ENCODE data around the gene SLC39A11.

Gene SLC39A11

DNA sequence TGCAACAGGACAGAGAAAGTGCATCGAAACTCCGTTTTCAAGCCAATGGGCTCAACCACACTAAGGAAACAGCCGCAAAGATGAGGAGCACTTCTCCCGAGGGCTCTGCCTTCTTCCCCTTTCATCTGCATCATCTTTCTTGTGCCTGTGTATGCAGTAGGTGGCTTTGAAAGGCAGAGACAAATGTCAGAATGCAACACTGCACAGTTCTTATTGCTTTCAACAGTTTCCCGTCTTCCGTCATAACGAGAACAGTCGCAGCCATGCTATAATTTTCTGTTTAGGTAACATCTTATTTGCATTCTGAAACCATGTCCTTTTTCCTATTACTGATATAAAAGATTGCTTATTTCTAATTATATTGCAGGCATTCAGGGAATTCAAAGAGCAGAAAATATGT, 205.2 kb downstream of the SLC39A11 start:
- in situ Hi-C loops (cut with HindIII; ENCODE audit: low sequenced_read_pairs): no loop called here

DNA sequence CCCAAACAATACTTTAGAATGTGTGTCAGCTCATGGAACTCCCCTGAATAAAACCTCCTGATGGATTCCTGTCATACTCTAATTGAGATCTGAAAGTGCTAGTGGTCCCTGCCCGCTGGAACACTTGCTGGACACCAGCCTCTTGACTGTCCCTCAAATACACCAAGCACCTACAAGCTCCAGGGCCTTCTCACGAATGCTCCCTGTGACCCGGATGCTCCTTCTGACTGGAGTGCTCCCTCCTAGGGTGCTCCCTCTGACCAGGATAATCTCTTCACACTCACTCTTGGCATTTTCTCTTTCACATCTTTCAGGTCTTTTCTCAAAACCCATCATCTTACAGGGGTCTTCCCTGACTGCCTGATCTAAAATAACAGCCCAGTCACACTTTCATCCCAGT, 205.9 kb downstream of the SLC39A11 start:
- in situ Hi-C loops (cut with HindIII; ENCODE audit: low sequenced_read_pairs): no loop called here

DNA sequence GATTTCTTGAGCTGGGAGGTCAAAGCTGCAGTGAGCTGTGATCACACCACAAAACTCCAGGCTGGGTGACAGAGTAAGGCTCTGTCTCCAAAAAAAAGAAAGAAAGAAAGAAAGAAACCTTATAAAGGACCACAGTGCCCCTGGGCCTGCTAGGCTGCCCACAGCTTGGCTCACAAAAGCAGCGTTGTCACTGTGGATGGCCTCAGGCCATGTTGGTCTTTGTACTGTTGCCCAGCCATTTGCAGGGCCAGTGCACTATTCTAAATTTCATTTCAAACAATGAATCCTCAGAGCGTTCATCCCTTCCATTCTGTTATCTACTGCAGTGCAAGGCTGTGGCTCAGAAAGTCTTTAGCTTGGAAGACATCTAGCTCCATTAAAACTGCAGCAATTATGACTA, 208.4 kb downstream of the SLC39A11 start:
- in situ Hi-C loops (cut with HindIII; ENCODE audit: low sequenced_read_pairs): no loop called here

DNA sequence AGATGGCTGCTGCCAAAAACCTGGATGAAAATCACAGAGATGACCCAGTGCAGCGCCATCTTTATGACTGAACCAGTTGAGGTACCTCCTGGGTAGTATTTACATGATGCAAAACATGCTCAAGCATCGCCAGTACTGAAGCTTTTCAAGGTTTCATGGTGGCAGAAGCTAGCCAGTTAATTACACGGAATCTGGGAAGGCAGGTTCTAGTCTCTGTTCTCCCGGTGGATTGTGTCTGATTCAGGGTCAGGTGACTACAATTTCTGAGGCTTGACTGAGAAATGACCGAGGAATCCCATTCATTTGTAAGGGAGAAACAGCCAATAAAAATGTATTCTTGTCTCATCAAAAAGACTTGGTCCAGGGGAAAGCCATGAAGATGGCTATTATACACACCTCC, 209.1 kb downstream of the SLC39A11 start:
- in situ Hi-C loops (cut with HindIII; ENCODE audit: low sequenced_read_pairs): no loop called here

DNA sequence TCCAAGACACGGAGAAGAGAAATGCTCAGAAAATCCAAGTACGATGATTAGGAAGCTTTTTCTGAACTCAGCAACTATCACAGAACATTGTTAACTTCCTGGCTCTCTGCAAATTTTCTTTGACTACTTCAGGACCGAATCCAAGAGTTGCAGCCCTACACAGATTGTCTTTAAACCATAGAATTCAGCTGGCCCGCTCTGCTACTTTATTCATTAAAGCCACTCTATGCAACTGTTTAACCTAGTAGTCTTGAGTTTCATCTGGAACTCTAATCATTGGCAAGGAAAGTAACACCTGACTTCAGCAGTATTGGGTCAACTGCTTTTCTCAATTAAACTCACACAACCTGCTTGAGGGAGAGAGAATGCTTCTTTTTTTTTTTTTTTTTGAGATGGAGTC, 210.1 kb downstream of the SLC39A11 start:
- in situ Hi-C loops (cut with HindIII; ENCODE audit: low sequenced_read_pairs): no loop called here

DNA sequence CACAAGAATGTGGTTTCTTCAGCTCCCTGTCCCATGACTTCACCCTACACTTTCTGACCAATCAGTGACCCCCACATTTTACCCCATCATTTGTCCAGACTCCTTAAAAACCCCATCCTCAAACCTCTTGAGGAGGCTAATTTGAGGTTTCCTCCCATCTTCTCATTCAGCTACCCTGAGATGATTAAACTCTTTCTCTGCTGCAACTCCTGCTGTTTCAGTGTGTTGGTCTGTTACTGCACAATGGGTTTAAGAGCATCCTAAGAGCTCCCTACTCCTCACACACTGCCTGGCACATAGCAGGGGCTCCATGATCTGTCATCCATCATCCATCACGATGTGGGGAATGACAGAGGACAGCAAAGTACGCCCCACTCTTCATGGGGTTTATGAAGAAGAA, 212.6 kb downstream of the SLC39A11 start:
- in situ Hi-C loops (cut with HindIII; ENCODE audit: low sequenced_read_pairs): no loop called here

DNA sequence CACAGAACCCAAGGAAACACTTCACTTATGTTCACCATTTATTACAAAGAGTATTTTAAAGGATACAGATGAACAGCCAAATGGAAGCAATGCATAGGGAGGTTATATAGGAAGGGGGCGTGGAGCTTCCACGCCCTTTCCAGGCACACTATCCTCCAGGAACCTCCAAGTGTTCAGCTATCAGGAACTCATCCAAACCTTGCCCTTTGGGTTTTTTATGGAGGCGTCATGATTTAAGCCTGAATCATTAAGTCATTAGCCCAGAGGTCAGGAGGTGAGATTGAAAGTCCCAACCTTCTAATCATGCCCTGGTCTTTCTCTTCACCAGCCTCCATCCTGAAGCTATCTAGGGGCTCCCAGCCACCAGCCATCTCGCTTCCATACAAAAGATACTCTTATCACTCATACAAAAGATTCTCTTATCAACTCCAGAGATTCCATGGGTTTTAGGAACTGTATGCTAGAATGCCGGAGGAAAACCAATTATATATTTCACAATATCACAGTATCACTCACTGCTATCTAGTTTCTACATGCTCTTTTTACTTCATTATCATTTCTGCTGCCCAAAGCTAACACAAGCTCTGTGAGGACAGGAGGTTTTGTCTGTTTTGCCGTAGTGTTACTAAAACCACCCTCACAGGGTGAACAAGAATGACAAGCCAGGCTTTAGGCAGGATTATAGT, 213.4 kb downstream of the SLC39A11 start:
- in situ Hi-C loops (cut with HindIII; ENCODE audit: low sequenced_read_pairs): no loop called here

DNA sequence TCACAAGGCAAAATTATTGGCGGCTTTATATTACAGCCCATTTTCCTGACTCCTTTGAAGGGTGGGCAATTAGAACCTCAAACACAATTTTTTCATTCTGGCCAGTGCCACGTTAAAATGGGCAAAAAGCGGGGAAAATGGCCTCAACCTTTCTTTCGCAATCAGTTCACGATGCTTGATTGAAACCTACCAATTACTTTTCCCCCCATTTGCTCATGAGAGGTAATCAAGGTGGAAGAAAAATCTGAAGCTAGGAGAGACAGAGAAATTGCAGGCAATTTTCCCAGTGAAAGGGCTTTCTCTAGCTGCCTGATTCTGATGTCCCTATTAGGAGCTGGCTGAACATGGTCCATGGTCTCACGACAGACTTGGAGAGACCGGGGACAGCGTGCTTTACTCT, 215.1 kb downstream of the SLC39A11 start:
- in situ Hi-C loops (cut with HindIII; ENCODE audit: low sequenced_read_pairs): no loop called here

DNA sequence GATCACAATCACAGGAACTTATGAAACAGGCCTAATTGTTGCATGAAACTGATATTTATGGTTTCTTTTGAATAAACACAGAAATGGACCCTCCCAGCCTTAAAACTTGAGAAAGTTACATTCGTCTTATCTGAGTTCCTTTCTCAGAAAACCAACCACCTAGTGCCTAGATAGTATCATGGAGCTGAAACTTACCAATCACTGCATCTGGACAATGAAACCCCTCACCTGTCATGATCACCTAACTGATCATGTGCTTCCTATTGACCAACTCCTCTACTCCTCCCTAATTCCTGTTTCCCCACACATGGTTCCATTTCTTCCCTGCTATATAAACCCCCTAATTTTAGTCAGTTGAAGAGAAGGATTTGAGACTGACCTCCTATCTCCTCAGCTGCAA, 216.1 kb downstream of the SLC39A11 start:
- in situ Hi-C loops (cut with HindIII; ENCODE audit: low sequenced_read_pairs): no loop called here

DNA sequence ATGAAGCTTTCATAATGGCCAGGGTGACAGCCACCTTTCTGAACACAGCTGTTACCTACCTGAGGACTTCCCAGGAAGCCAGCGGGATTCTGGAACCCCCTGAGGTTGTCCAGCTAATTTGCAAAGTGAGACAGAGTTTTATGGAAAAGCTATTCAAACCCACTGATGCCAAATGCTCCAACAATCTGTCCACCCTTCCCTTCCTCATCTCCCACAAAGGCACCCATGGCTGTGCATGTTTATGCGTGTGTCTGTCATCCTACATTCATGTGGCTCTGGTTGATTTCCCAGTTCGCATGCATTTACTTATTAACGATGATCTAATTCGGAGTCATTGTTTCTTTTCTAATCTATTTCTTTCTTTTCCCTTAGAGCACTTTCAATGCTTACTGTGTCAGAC, 217.1 kb downstream of the SLC39A11 start:
- in situ Hi-C loops (cut with HindIII; ENCODE audit: low sequenced_read_pairs): no loop called here

DNA sequence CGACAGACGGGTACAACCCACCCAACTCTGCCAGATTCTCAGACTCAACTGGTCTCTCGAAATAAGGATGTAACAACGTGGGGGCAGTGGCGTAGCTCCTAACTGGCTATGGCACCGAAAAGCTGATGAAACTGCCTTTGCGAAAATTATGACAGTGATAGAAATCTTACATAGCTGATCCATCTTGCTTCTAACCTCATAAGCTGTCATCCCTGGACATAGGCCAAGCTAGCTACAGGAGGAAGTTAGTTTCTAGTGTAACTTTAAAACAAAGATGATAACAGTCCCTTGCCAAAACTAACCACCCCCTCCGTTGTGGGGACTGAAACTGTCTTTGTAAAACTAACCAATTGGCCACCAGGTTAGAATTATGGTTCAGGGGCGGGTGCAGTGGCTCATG, 220.1 kb downstream of the SLC39A11 start:
- in situ Hi-C loops (cut with HindIII; ENCODE audit: low sequenced_read_pairs): no loop called here

DNA sequence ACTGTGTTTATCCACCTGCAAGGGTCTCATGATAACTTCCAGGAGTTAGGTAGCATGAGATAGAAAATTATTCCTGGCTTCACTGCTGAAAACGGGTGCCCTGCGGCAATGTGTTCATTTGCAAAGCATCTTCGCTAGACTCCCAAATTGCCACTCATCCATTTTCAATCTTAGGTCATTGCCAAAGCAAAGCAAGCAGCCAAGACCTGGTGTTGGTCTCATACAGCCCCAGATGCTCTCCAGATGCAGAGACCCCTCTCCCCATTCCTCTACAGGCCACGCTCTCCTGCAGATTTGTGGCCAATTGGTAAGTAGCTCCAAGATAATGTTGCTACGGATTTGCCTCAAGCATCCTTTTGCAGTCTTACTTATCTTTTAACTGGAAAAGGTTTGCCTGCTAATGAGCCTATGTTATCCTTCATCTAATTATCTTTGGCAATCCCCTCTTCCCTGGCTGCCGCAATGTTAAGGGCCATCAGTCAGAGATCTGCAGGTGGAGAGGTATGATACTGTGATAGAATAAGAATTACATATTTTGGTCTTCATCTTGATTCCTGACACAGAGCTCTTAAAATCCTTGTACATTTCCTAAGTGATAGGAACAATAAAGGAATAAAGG, 222.0 kb downstream of the SLC39A11 start:
- in situ Hi-C loops (cut with HindIII; ENCODE audit: low sequenced_read_pairs): no loop called here

DNA sequence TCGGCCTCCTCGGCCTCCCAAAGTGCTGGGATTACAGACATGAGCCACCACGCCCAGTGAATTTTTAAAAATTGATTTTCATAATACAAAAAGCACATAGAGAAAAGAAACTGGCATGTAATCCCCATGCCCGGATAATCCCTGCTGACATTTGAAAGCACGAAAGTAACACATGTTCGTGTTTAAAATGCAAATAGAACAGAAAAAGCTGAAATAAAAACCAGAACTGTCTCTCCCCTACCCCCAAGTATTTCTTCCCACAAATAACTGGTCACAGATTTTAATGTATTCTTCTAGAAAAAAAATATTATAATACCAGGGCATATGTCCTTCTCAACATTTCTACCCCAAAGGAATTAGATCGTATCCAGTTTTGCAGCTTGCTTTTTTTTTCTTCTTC, 222.9 kb downstream of the SLC39A11 start:
- in situ Hi-C loops (cut with HindIII; ENCODE audit: low sequenced_read_pairs): no loop called here

DNA sequence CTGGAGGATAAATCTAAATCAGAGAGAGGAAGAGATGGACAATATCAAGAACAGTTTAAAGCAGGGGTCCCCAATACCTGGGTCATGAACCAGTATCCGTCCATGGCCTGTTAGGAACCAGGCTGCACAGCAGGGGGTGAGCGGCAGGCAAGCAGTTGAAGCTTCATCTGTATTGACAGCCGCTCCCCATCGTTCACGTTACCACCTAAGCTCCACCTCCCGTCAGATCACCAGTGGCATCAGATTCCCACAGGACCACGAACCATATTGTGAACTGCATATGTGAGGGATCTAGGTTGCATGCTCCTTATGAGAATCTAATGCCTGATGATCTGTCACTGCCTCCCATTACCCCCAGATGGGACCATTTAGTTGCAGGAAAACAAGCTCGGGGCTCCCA, 226.5 kb downstream of the SLC39A11 start:
- in situ Hi-C loops (cut with HindIII; ENCODE audit: low sequenced_read_pairs): no loop called here

DNA sequence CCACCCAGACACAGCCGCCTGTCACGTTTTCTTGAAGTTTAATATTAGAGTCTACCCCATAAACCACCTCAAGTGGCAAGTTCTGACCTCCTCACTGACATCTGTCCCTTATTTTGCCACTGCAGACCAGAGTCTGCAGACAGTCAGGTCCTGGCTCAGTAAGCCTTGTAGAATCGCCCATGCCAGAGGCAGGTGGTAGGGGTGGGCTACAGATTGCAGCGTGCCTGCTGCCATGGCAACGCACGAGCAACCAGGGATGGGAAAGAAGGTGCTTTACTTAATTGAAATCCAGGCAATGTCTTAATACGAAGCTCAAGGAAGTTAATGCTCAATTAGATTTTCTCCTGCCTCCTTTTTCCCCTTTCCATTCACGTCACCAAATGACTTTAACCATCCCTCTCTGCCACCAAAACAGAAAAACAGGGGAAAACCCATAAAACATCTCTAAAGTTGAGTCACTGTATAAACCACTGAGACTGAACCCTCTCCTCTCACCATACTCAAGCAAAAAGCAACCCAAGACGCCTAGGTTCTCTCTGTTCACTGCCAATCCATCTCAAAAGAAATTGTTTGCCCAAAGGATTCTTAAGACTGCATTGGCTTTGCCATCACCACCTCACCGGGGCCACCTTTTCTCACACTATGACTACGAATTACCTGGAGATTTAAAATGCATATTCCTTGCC, 228.8 kb downstream of the SLC39A11 start:
- in situ Hi-C loops (cut with HindIII; ENCODE audit: low sequenced_read_pairs): no loop called here

DNA sequence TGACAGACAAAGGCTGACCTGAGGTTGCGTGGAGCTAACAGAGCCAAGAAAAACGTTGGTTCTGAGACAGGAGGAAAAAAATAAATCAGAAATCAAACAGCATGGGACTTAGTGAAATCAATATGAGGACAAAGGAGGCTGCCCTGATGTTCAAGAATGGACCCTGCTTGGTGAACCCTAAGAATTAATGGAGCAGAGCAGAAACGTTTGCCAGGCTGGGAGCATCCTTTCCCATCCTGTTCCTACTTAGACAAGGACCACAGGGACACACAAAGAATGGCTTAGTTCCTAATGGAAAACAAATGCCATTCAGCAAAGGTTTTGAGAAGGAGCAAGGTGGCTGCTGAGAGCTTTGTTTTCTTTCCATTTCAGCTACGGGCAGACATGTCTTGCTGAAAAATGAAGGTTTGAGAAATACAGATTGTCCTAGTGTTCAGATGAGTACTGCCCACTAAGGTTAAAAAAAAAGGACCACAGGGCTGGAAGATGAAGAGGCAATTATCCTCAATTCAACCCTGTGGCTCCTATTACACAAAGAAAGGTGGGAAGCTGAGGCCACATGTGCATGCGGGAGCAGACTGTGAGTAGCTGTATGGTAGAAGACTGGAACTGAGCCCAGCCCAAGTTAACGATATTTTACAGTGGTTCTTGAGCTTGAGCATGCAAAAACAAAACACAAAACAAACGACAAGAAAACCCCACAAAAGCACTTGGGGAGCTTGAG, 230.1 kb downstream of the SLC39A11 start:
- in situ Hi-C loops (cut with HindIII; ENCODE audit: low sequenced_read_pairs): no loop called here

DNA sequence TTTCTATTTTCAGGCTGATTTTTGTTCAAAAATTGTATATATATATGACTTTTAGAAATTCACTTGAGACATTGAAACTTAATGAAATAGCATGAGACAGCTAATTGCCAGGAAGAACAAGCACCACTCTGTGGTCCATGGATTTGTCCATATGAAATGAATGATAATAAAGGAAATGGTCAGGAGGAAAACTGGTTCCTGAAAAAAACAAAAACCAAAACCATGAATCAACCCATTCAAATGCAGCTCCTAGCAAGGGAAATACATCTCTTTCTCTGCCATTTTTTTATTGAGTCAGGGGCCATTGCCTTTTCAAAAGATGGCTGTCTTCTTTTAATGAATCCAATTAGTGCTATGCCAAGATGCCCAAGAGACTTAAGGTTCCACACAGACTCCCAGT, 230.7 kb downstream of the SLC39A11 start:
- in situ Hi-C loops (cut with HindIII; ENCODE audit: low sequenced_read_pairs): no loop called here

DNA sequence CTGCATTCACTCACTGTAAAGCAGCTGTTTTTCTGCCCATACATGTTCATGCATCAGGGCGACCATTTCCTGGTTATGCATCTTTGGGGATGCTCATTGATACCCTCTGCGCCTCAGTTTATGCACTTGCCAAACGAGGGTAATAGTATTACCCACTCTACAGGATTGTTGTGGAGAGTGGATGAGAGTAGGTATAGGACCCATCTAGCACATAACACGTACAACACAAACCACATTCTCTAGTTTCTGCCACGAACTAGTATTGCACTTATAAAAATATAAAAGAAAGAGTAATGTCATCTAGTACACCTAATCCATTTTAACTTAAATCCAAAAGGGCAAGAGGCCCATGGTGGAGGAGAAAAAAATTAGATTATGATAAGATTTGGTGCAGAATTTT, 231.7 kb downstream of the SLC39A11 start:
- in situ Hi-C loops (cut with HindIII; ENCODE audit: low sequenced_read_pairs): no loop called here

DNA sequence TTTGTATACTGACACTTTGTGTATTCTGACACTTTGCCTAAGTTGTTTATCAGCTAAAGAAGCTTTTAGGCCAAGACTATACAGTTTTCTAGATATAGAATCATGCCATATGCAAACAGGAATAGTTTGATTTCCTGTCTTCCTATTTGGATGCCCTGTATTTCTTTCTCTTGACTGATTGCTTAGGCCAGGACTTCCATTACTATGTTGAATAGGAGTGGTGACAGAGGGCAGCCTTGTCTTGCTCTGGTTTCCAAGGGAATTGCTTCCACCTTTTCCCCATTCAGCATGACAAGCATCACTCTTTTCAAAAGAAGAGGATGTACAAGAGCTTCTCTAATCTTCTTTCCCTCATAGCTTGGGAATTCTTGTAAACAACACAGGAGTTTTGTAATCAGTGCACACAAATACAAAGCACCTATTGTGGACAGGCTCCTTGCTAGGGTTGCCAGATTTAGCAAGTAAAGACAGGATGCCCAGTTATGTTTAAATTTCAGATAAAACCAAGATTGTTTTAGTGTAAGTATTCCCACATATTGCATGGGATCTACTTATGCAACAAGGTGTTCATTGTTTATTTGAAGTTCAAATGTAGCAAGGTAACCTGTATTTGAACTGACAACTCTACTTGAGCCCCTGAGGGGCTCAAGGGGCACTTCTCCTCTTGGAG, 233.5 kb downstream of the SLC39A11 start:
- in situ Hi-C loops (cut with HindIII; ENCODE audit: low sequenced_read_pairs): no loop called here

DNA sequence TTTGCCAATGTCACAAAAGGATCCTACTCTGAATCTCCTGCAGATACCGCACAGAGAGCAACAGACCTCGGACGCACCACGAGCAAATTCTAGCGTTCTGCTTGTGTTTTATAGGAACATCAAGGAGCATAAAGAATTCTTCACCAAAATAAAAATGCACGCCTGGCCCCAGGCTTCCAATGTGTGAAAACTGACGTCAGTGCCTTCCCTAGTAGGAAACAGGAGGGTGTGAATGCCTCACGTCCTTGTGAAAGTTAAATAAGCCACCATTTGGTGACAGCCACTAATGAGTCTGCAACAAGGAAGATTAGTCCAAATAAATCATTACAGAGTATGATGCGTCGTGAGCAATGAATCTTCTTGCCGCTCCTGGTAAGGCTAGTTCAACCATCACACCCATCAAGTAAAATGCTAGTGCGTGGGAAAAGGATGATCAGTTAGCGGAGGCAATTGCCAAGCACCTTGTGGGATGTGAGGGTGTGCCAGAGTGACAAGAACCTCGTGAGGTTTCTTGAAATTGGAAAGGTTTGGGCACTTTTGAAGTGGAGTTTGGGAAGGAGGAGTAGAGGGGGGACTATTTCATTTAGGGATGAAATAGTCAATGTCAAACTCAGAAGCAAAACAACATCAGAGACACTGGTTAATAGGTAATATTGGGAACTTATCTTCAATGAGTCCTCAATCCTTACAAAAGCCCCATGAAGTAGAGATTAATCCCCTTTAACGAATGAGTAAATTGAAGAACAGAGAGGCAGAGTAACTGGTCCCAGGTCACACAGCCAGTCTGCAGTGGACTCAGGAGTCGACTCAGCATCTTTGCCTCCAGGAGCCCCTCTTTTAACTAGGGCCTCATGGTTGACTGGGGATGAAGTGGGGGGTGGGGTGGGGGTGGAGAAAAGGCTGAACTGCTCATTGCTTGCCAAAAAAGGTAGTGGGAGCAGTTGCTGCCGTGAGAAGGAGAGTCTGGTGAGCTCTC, 238.8 kb downstream of the SLC39A11 start:
- in situ Hi-C loops (cut with HindIII; ENCODE audit: low sequenced_read_pairs): no loop called here
